Neural progenitor cell (in vitro differentiated cells): ENCODE results near the gene PVR. TPM values are rescaled to one million over a fixed set of nuclear protein-coding genes. Genes with fewer than 3 reads are reported as not detected.
"Not testable (repeated sequence)": the region's sequence is repeated elsewhere in the genome, so short reads cannot be mapped to it uniquely, and the experiment has no call there.

ENCODE experiments used
- DNase-seq: peaks from one replicate; pipeline ENCODE4 v3.0.0-alpha.2; 2016; ENCODE audit warnings: low spot score
- H2AFZ ChIP-seq: fragments of 200-600 bp; sonication (generic); replicated peaks from 2 replicates; pipeline ENCODE4 v1.6.1; 2016; ENCODE audit warnings: antibody characterized with exemption
- H3F3A ChIP-seq: fragments of 200-600 bp; sonication (generic); 2 replicates; pipeline ENCODE4 v1.6.1; 2016; ENCODE audit warnings: antibody characterized with exemption, low read depth
- H3K27ac ChIP-seq: fragments of 200-600 bp; sonication (generic); 2 replicates; pipeline ENCODE4 v1.5.1; 2016; ENCODE audit warnings: mild to moderate bottlenecking
- H3K27me3 ChIP-seq: fragments of 200-600 bp; sonication (generic); 2 replicates; pipeline ENCODE4 v1.6.1; 2016; ENCODE audit warnings: mild to moderate bottlenecking, moderate library complexity
- H3K36me3 ChIP-seq: fragments of 200-600 bp; sonication (generic); 2 replicates; pipeline ENCODE4 v1.5.1; 2016
- H3K4me1 ChIP-seq: fragments of 200-600 bp; sonication (generic); 2 replicates; pipeline ENCODE4 v1.6.1; 2016; ENCODE audit warnings: mixed run types
- H3K4me2 ChIP-seq: fragments of 200-600 bp; sonication (generic); 2 replicates; pipeline ENCODE4 v1.6.1; 2016
- H3K4me3 ChIP-seq: fragments of 200-600 bp; sonication (generic); 2 replicates; pipeline ENCODE4 v1.5.1; 2016
- H3K79me2 ChIP-seq: fragments of 200-600 bp; sonication (generic); 2 replicates; pipeline ENCODE4 v1.6.1; 2016; ENCODE audit warnings: low read depth
- H3K9ac ChIP-seq: fragments of 200-600 bp; sonication (generic); 2 replicates; pipeline ENCODE4 v1.6.1; 2016
- H3K9me3 ChIP-seq: fragments of 200-600 bp; sonication (generic); 2 replicates; pipeline ENCODE4 v1.5.1; 2016; ENCODE audit warnings: low read depth
- H4K20me1 ChIP-seq: fragments of 200-600 bp; sonication (generic); 2 replicates; pipeline ENCODE4 v1.6.1; 2016; ENCODE audit warnings: low read depth
- H3K27ac Mint-ChIP-seq: 3 replicates; pipeline ENCODE4 v1.8.0; 2021; ENCODE audit warnings: mixed read lengths
- H3K27me3 Mint-ChIP-seq: 2 replicates; pipeline ENCODE4 v1.8.0; 2022; ENCODE audit warnings: low read depth, mild to moderate bottlenecking, inconsistent platforms, moderate library complexity, mixed read lengths; ENCODE audit not compliant: insufficient read depth
- H3K36me3 Mint-ChIP-seq: 3 replicates; pipeline ENCODE4 v1.8.0; 2021; ENCODE audit warnings: mixed read lengths
- H3K4me1 Mint-ChIP-seq: 3 replicates; pipeline ENCODE4 v1.8.0; 2021; ENCODE audit warnings: mixed read lengths
- H3K4me3 Mint-ChIP-seq: 3 replicates; pipeline ENCODE4 v1.8.0; 2021; ENCODE audit warnings: mild to moderate bottlenecking, moderate library complexity, mixed read lengths
- H3K9me3 Mint-ChIP-seq: 3 replicates; pipeline ENCODE4 v1.8.0; 2020; ENCODE audit warnings: mixed read lengths
- CTCF ChIP-seq: fragments of 200-600 bp; sonication (generic); IDR thresholded peaks from 2 replicates; pipeline ENCODE4 v1.5.1; 2017; ENCODE audit warnings: antibody characterized with exemption, mild to moderate bottlenecking
- EZH2 ChIP-seq: fragments of 200-600 bp; sonication (generic); IDR thresholded peaks from 2 replicates; pipeline ENCODE4 v1.6.1; 2017; ENCODE audit warnings: antibody characterized with exemption, mild to moderate bottlenecking, moderate library complexity
- EZH2phosphoT487 ChIP-seq: fragments of 200-600 bp; sonication (generic); IDR thresholded peaks from 2 replicates; pipeline ENCODE4 v1.6.1; 2017; ENCODE audit warnings: antibody characterized with exemption
- total RNA-seq: library from RNA; depleted of rRNA; stranded (reverse); fragments of >200 nt; gene quantifications from 2 replicates; pipeline ENCODE4 v1.2.3, GENCODE V29; 2015; ENCODE audit warnings: low replicate concordance

Gene PVR
- total RNA-seq, 1 donor from 2014 or later, result 4.4 TPM

- no peak for DNase-seq
- Histone ChIP-seq H3K27me3 (no peaks in the 10 kb centered on the region), H3K4me2 (no peak overlapping the region), H3K79me2 (no peaks in the 10 kb centered on the region), H3K9ac (no peak overlapping the region), H4K20me1 (no peaks in the 10 kb centered on the region), H3F3A (peaks cover 7% of the 10 kb centered on the region), H2AFZ (no peak overlapping the region), H3K27ac (no peak overlapping the region), H3K4me1 (no peaks in the 10 kb centered on the region), H3K9me3 (no peaks in the 10 kb centered on the region), H3K36me3 (no peaks in the 10 kb centered on the region), H3K4me3 (no peak overlapping the region)
- Mint-ChIP-seq H3K27ac (no peak overlapping the region), H3K4me3 (peak overlapping the region; percentile 40), H3K36me3 (no peaks in the 10 kb centered on the region), H3K27me3 (no peaks in the 10 kb centered on the region), H3K9me3 (no peaks in the 10 kb centered on the region), H3K4me1 (no peaks in the 10 kb centered on the region)
- TF ChIP-seq CTCF (no peak), EZH2 (no peak), EZH2phosphoT487 (no peak)
Measured at GRCh38 chr19:44668985-44669764, 25.5 kb downstream of the PVR start.

- not testable (repeated sequence) for H3K9me3 ChIP-seq, H3K36me3 Mint-ChIP-seq, H3K9ac ChIP-seq, H3K27me3 ChIP-seq, H3F3A ChIP-seq, H3K4me3 ChIP-seq, H3K79me2 ChIP-seq, H3K36me3 ChIP-seq, H3K4me1 ChIP-seq, H3K4me3 Mint-ChIP-seq, H3K27ac Mint-ChIP-seq, H3K27me3 Mint-ChIP-seq, DNase-seq, H3K27ac ChIP-seq, H3K9me3 Mint-ChIP-seq, H3K4me2 ChIP-seq, H3K4me1 Mint-ChIP-seq, H4K20me1 ChIP-seq, H2AFZ ChIP-seq
Measured at GRCh38 chr19:44670027-44670426, 26.3 kb downstream of the PVR start.

- H3K4me1 Mint-ChIP-seq, result no peaks in the 10 kb centered on the region
- H3K4me1 ChIP-seq, result no peaks in the 10 kb centered on the region
- H3K27ac ChIP-seq, result no peak within 1 kb of the TSS
- no peaks in the 10 kb centered on the region for H3K36me3 ChIP-seq
- no peak within 1 kb of the TSS for H3K4me3 ChIP-seq
- H4K20me1 ChIP-seq, result no peaks in the 10 kb centered on the region
- no peak within 1 kb of the TSS for H3K9ac ChIP-seq
- H3K27ac Mint-ChIP-seq, result peak within 1 kb of the TSS; percentile 53
- H3K36me3 Mint-ChIP-seq, result no peaks in the 10 kb centered on the region
- H3K9me3 ChIP-seq, result no peaks in the 10 kb centered on the region
- no peak for TF ChIP-seq EZH2phosphoT487
- no peak for TF ChIP-seq EZH2
- TF ChIP-seq CTCF, result no peak
- H3K4me3 Mint-ChIP-seq, result peak within 1 kb of the TSS; percentile 41
- no peaks in the 10 kb centered on the region for H3K27me3 Mint-ChIP-seq
- no peak for DNase-seq
- peaks cover 7% of the 10 kb centered on the region for H3F3A ChIP-seq
- no peak within 1 kb of the TSS for H2AFZ ChIP-seq
- H3K4me2 ChIP-seq, result no peak within 1 kb of the TSS
- no peaks in the 10 kb centered on the region for H3K27me3 ChIP-seq
- no peaks in the 10 kb centered on the region for H3K9me3 Mint-ChIP-seq
- H3K79me2 ChIP-seq, result no peaks in the 10 kb centered on the region
Measured at GRCh38 chr19:44671400-44671799, 27.7 kb downstream of the PVR start, which contains the start of gene CEACAM19. TSS of gene CEACAM19 (plus strand) at chr19:44671482. CDS start at chr19:44671932, 450 bp downstream.

- H3K36me3 ChIP-seq, result no peaks in the 10 kb centered on the region
Measured at GRCh38 chr19:44672226-44672625, 28.5 kb downstream of the PVR start.

More at GRCh38 chr19:44672226-44672625, 28.5 kb downstream of the PVR start:
- H3K79me2 ChIP-seq, result no peaks in the 10 kb centered on the region
- peaks cover 2% of the 10 kb centered on the region for H3F3A ChIP-seq
- H4K20me1 ChIP-seq, result no peaks in the 10 kb centered on the region
- no peaks in the 10 kb centered on the region for H3K4me1 ChIP-seq
- Mint-ChIP-seq H3K27ac (peak overlapping the region; percentile 53), H3K4me3 (peak overlapping the region; percentile 41), H3K36me3 (no peaks in the 10 kb centered on the region), H3K4me1 (peaks cover 4% of the 10 kb centered on the region), H3K9me3 (no peaks in the 10 kb centered on the region), H3K27me3 (peaks cover 2% of the 10 kb centered on the region)
- no peak overlapping the region for H2AFZ ChIP-seq
- no peaks in the 10 kb centered on the region for H3K27me3 ChIP-seq
- no peak overlapping the region for H3K4me3 ChIP-seq
- H3K9ac ChIP-seq, result no peak overlapping the region
- TF ChIP-seq CTCF (no peak), EZH2 (no peak), EZH2phosphoT487 (no peak)
- DNase-seq, result no peak
- H3K4me2 ChIP-seq, result no peak overlapping the region
- H3K9me3 ChIP-seq, result no peaks in the 10 kb centered on the region
- H3K27ac ChIP-seq, result no peak overlapping the region
